Measurements from ENCODE around the gene SUFU. TPM values are rescaled to one million over a fixed set of nuclear protein-coding genes. Genes with fewer than 3 reads are reported as not detected.

The SUFU gene
- total and polyA plus RNA-seq, 2 donors = 2.6 to 4.3 TPM

- Histone ChIP-seq H3K9me3 (ENCODE audit: control insufficient read depth in 2 of 2, insufficient read depth in 1 of 2, low read length in 1 of 2) (peaks cover 0 to 7% of the 10 kb centered on the region in 2 donors), H3K4me1 (ENCODE audit: control insufficient read depth in 2 of 2, insufficient read depth in 2 of 2, low read length in 2 of 2) (peaks cover 0 to 36% of the 10 kb centered on the region in 2 donors), H3K27me3 (ENCODE audit: control insufficient read depth in 2 of 2, insufficient read depth in 1 of 2, low read length in 1 of 2) (no peaks in the 10 kb centered on the region), H3K36me3 (ENCODE audit: control insufficient read depth in 2 of 2, insufficient read depth in 2 of 2, low read length in 1 of 2) (peaks cover 31 to 46% of the 10 kb centered on the region in 2 donors), H3K4me3 (ENCODE audit: low read length in 2 of 2) (no peak overlapping the region), H3K27ac (ENCODE audit: low read depth in 1 of 2, low read length in 1 of 2) (peak overlapping the region in 1 of 2 donors; percentile 47)
- no peak for DNase-seq (ENCODE audit: low read depth in 6 of 9, low spot score in 9 of 9)
- 92% methylated on average over 5 of the region's 5 CpGs for whole genome bisulfite sequencing
Measured at GRCh38 chr10:102620138-102620590, 116.4 kb downstream of the SUFU start.

DNA sequence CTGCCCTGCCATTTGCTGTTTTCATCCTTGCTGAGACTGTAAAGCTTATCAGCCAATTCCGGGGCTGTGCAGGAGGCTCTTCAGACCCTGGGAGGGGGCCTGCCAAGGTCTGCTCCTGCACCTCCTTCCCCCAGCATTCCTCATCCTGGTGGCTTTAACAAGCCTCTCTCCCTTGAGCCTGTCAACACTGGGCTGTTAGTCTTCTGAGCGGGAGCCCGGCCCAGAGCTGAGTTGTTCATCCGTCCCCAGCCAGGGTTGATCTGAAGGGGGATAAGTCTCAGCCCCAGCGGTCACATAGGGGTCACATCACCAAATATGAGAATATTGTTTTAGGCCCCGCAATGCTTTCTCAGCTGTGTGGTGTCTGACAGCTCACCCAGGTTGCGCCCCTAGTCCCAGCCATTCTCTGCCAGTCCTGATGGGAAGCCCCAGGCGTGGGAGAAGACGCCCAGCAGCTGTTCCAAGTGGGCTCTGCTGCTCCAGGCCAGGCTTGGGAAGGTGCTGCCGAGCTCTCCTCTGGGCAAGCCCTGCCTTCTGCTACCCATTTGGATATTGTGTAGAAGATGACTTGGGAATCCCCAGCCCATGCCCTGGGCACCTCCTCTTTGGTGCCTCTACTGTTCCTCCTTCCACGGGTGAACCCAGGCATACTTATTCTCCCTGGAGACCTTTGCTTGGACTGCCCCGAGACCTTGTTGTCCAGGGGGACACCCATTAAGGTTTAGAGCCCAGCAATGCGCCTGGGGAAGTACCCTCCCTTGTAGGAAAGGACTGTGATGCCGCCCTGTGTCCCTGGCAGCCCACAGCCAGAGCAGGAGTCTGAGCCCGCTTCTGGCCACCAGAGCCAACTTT, 117.0 kb downstream of the SUFU start:
- WGBS = 89% methylated on average over 15 of the region's 15 CpGs
- H3K36me3 ChIP-seq (ENCODE audit: control insufficient read depth in 2 of 2, insufficient read depth in 2 of 2, low read length in 1 of 2) = peaks cover 28 to 42% of the 10 kb centered on the region in 2 donors

GRCh38 chr10:102621443-102622325, 117.9 kb downstream of the SUFU start:
- DNase-seq (ENCODE audit: low read depth in 6 of 9, low spot score in 9 of 9) = no peak
- peak overlapping the region; percentile 46 to 72 for H3K27ac ChIP-seq (ENCODE audit: low read depth in 1 of 2, low read length in 1 of 2)

More for the DNA sequence above, 117.0 kb downstream of the SUFU start:
- peaks cover 0 to 7% of the 10 kb centered on the region in 2 donors for H3K9me3 ChIP-seq (ENCODE audit: control insufficient read depth in 2 of 2, insufficient read depth in 1 of 2, low read length in 1 of 2)
- H3K27me3 ChIP-seq (ENCODE audit: control insufficient read depth in 2 of 2, insufficient read depth in 1 of 2, low read length in 1 of 2) = no peaks in the 10 kb centered on the region
- DNase-seq (ENCODE audit: low read depth in 6 of 9, low spot score in 9 of 9) = no peak
- H3K4me3 ChIP-seq (ENCODE audit: low read length in 2 of 2) = no peak overlapping the region
- H3K4me1 ChIP-seq (ENCODE audit: control insufficient read depth in 2 of 2, insufficient read depth in 2 of 2, low read length in 2 of 2) = peaks cover 0 to 33% of the 10 kb centered on the region in 2 donors
- peak overlapping the region; percentile 47 to 72 for H3K27ac ChIP-seq (ENCODE audit: low read depth in 1 of 2, low read length in 1 of 2)

DNA sequence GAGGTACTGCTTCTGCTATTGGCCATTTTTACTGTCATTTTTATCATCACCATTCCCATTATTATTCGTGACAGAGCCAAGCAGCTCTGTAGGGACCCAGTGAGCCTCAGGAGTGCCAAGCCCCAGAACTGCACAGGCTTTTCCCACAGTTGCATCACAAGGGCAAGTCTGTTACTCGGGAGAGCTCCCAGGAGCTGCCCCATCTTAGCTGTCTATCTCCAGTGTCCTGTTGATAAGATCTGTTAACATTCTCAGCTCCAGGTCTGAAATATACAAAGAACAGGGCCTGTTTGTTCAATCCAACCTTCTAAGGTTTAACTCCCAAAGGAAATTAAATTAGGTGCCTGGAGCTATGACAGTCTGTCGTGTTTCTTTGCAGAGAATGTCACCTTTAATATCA, 120.3 kb downstream of the SUFU start:
- H3K4me3 ChIP-seq (ENCODE audit: low read length in 2 of 2) = no peak overlapping the region
- H3K27me3 ChIP-seq (ENCODE audit: control insufficient read depth in 2 of 2, insufficient read depth in 1 of 2, low read length in 1 of 2) = no peaks in the 10 kb centered on the region
- no peak for DNase-seq (ENCODE audit: low read depth in 6 of 9, low spot score in 9 of 9)
- WGBS = 99% methylated on average over 3 of the region's 3 CpGs
- peaks cover 0 to 53% of the 10 kb centered on the region in 2 donors for H3K4me1 ChIP-seq (ENCODE audit: control insufficient read depth in 2 of 2, insufficient read depth in 2 of 2, low read length in 2 of 2)
- peaks cover 7 to 27% of the 10 kb centered on the region in 2 donors for H3K36me3 ChIP-seq (ENCODE audit: control insufficient read depth in 2 of 2, insufficient read depth in 2 of 2, low read length in 1 of 2)
- H3K9me3 ChIP-seq (ENCODE audit: control insufficient read depth in 2 of 2, insufficient read depth in 1 of 2, low read length in 1 of 2) = peaks cover 0 to 7% of the 10 kb centered on the region in 2 donors
- no peak overlapping the region for H3K27ac ChIP-seq (ENCODE audit: low read depth in 1 of 2, low read length in 1 of 2)

More at GRCh38 chr10:102621443-102622325, 117.9 kb downstream of the SUFU start:
- H3K36me3 ChIP-seq (ENCODE audit: control insufficient read depth in 2 of 2, insufficient read depth in 2 of 2, low read length in 1 of 2) = peaks cover 22 to 33% of the 10 kb centered on the region in 2 donors
- peaks cover 0 to 38% of the 10 kb centered on the region in 2 donors for H3K4me1 ChIP-seq (ENCODE audit: control insufficient read depth in 2 of 2, insufficient read depth in 2 of 2, low read length in 2 of 2)
- H3K4me3 ChIP-seq (ENCODE audit: low read length in 2 of 2) = no peak overlapping the region
- H3K27me3 ChIP-seq (ENCODE audit: control insufficient read depth in 2 of 2, insufficient read depth in 1 of 2, low read length in 1 of 2) = no peaks in the 10 kb centered on the region
- 82% methylated on average over 13 of the region's 13 CpGs for whole genome bisulfite sequencing
- peaks cover 0 to 7% of the 10 kb centered on the region in 2 donors for H3K9me3 ChIP-seq (ENCODE audit: control insufficient read depth in 2 of 2, insufficient read depth in 1 of 2, low read length in 1 of 2)

DNA sequence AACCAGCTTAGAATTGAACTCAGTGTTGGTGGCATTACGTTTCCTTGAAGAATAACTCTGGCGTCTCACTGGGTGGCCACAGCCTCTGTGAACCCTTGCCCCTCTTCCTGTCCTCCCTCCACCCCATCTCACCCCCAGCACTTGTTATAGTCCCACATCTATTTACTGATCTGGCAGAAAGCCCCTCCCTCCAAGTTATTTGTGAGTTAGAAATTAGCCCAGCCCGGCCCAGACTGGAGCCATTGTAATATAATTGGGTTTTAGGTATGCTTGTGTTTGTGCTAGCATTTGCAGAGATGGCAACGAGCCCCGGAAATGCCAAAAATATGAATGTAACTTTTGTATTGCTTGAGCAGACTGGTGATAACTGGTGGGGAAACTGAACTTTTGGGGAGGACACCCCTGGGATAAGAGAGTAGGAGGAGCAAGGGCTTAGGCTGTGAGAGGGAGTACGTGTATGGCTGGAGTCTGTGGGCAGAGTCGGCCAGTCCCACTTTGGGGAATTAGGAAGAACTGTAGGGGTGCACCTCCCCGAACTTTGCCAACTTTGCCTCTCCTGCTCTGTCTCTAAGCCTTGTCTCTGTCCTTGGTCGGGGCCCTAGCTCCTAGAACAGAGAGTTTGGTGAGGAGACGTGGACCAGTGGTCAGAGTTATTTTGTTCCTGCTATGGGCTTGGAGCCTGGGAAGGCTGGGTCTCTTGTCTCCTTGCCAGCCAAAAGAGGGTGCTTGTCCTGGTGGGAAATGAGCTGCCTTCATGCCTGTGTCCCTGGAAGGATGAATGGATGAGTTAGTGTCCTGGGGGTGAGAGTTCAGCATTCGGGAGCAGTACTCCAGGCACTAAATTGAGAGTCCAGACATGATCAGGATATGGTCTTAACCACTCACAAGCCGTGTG, 121.2 kb downstream of the SUFU start:
- H3K4me3 ChIP-seq (ENCODE audit: low read length in 2 of 2) = no peak overlapping the region
- no peak overlapping the region for H3K27ac ChIP-seq (ENCODE audit: low read depth in 1 of 2, low read length in 1 of 2)
- no peaks in the 10 kb centered on the region for H3K27me3 ChIP-seq (ENCODE audit: control insufficient read depth in 2 of 2, insufficient read depth in 1 of 2, low read length in 1 of 2)
- peaks cover 9 to 31% of the 10 kb centered on the region in 2 donors for H3K36me3 ChIP-seq (ENCODE audit: control insufficient read depth in 2 of 2, insufficient read depth in 2 of 2, low read length in 1 of 2)
- peaks cover 0 to 52% of the 10 kb centered on the region in 2 donors for H3K4me1 ChIP-seq (ENCODE audit: control insufficient read depth in 2 of 2, insufficient read depth in 2 of 2, low read length in 2 of 2)
- WGBS = 96% methylated on average over 12 of the region's 12 CpGs
- no peak for DNase-seq (ENCODE audit: low read depth in 6 of 9, low spot score in 9 of 9)
- peaks cover 0 to 7% of the 10 kb centered on the region in 2 donors for H3K9me3 ChIP-seq (ENCODE audit: control insufficient read depth in 2 of 2, insufficient read depth in 1 of 2, low read length in 1 of 2)

DNA sequence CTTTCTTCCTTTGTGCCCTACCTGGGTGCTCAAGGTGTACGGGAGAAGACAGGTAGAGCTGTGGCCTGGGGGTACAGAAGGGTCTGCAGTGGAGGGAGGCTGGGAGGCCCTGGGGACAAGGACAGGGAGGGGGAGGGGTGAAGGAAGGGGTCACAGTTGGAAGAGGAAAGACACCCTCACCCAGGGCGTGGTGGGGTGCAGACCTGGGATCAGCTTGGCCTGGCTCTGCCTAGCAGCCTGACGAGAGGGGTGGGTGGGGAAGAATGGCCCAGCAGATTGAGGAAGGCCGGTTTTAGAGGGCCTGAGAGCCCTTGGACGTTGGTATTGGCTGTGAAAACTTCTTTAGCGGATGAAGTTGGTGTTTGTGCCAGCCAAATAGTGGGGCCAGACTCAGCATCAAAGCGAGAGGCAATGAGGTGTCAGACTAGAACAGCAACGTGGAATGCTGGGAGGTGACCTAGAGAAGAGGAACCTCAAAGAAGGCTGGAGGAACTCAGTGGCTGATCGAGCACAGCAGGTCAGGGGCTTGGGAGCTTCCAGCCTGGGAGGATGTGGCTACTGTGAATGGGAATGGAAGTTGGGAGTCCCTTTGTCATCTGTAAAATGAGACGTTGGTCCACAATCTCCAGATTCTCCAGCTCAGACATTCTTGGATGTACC, 122.4 kb downstream of the SUFU start:
- Histone ChIP-seq H3K4me3 (ENCODE audit: low read length in 2 of 2) (no peak overlapping the region), H3K27me3 (ENCODE audit: control insufficient read depth in 2 of 2, insufficient read depth in 1 of 2, low read length in 1 of 2) (no peaks in the 10 kb centered on the region), H3K4me1 (ENCODE audit: control insufficient read depth in 2 of 2, insufficient read depth in 2 of 2, low read length in 2 of 2) (peaks cover 0 to 53% of the 10 kb centered on the region in 2 donors), H3K27ac (ENCODE audit: low read depth in 1 of 2, low read length in 1 of 2) (peak overlapping the region in 1 of 2 donors; percentile 12), H3K36me3 (ENCODE audit: control insufficient read depth in 2 of 2, insufficient read depth in 2 of 2, low read length in 1 of 2) (peaks cover 11 to 39% of the 10 kb centered on the region in 2 donors), H3K9me3 (ENCODE audit: control insufficient read depth in 2 of 2, insufficient read depth in 1 of 2, low read length in 1 of 2) (peaks cover 0 to 7% of the 10 kb centered on the region in 2 donors)
- no peak for DNase-seq (ENCODE audit: low read depth in 6 of 9, low spot score in 9 of 9)
- 95% methylated on average over 10 of the region's 10 CpGs for WGBS

- Histone ChIP-seq H3K4me3 (ENCODE audit: low read length in 2 of 2) (no peak overlapping the region), H3K9me3 (ENCODE audit: control insufficient read depth in 2 of 2, insufficient read depth in 1 of 2, low read length in 1 of 2) (peaks cover 0 to 7% of the 10 kb centered on the region in 2 donors), H3K27me3 (ENCODE audit: control insufficient read depth in 2 of 2, insufficient read depth in 1 of 2, low read length in 1 of 2) (no peaks in the 10 kb centered on the region), H3K27ac (ENCODE audit: low read depth in 1 of 2, low read length in 1 of 2) (peak overlapping the region; percentile 58 to 88), H3K4me1 (ENCODE audit: control insufficient read depth in 2 of 2, insufficient read depth in 2 of 2, low read length in 2 of 2) (peaks cover 0 to 54% of the 10 kb centered on the region in 2 donors), H3K36me3 (ENCODE audit: control insufficient read depth in 2 of 2, insufficient read depth in 2 of 2, low read length in 1 of 2) (peaks cover 10 to 40% of the 10 kb centered on the region in 2 donors)
- WGBS = 94% methylated on average over 12 of the region's 12 CpGs
- no peak for DNase-seq (ENCODE audit: low read depth in 6 of 9, low spot score in 9 of 9)
Measured at GRCh38 chr10:102627291-102627735, 123.5 kb downstream of the SUFU start.

All from thymus (tissue), 11 donors.